ENCODE results near the gene MAIP1.

DNA sequence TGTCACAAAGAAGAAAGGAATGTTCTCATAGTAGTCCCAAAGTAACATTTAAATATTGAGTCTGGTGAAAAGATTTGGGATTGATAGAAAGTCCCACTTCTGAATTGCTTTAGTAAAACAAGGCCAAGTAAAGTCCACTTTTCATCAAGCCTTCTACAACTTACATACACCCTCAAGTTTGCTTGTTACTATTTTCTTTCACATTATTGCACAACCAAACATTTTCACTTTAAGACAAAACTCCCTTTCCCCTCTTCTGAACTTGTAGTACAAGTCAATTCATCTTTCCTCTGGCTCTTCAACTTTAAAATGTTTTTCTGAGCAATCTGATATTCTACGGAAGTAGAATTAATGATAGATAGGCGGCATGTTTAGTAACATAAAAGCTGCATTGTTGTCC, 11.0 kb downstream of the MAIP1 start:
- TF ChIP-seq POLR2AphosphoS5 (IDR thresholded peaks at IDR 0.05; ENCODE audit: low read depth), result no peak
- TF ChIP-seq, protein P1, sequence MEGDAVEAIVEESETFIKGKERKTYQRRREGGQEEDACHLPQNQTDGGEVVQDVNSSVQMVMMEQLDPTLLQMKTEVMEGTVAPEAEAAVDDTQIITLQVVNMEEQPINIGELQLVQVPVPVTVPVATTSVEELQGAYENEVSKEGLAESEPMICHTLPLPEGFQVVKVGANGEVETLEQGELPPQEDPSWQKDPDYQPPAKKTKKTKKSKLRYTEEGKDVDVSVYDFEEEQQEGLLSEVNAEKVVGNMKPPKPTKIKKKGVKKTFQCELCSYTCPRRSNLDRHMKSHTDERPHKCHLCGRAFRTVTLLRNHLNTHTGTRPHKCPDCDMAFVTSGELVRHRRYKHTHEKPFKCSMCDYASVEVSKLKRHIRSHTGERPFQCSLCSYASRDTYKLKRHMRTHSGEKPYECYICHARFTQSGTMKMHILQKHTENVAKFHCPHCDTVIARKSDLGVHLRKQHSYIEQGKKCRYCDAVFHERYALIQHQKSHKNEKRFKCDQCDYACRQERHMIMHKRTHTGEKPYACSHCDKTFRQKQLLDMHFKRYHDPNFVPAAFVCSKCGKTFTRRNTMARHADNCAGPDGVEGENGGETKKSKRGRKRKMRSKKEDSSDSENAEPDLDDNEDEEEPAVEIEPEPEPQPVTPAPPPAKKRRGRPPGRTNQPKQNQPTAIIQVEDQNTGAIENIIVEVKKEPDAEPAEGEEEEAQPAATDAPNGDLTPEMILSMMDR (IDR thresholded peaks at IDR 0.05; ENCODE audit: insufficient read depth, low read length), result no peak
- TF ChIP-seq, protein P2, sequence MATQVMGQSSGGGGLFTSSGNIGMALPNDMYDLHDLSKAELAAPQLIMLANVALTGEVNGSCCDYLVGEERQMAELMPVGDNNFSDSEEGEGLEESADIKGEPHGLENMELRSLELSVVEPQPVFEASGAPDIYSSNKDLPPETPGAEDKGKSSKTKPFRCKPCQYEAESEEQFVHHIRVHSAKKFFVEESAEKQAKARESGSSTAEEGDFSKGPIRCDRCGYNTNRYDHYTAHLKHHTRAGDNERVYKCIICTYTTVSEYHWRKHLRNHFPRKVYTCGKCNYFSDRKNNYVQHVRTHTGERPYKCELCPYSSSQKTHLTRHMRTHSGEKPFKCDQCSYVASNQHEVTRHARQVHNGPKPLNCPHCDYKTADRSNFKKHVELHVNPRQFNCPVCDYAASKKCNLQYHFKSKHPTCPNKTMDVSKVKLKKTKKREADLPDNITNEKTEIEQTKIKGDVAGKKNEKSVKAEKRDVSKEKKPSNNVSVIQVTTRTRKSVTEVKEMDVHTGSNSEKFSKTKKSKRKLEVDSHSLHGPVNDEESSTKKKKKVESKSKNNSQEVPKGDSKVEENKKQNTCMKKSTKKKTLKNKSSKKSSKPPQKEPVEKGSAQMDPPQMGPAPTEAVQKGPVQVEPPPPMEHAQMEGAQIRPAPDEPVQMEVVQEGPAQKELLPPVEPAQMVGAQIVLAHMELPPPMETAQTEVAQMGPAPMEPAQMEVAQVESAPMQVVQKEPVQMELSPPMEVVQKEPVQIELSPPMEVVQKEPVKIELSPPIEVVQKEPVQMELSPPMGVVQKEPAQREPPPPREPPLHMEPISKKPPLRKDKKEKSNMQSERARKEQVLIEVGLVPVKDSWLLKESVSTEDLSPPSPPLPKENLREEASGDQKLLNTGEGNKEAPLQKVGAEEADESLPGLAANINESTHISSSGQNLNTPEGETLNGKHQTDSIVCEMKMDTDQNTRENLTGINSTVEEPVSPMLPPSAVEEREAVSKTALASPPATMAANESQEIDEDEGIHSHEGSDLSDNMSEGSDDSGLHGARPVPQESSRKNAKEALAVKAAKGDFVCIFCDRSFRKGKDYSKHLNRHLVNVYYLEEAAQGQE (IDR thresholded peaks at IDR 0.05; ENCODE audit: insufficient replicate concordance, low read depth), result no peak
